Right forelimb (tissue), 1 donor: ENCODE measurements around the gene CUL9.

Source experiments
- DNase-seq: peaks from one replicate; pipeline ENCODE4 v3.0.0-alpha.2; 2018

The CUL9 gene

DNA sequence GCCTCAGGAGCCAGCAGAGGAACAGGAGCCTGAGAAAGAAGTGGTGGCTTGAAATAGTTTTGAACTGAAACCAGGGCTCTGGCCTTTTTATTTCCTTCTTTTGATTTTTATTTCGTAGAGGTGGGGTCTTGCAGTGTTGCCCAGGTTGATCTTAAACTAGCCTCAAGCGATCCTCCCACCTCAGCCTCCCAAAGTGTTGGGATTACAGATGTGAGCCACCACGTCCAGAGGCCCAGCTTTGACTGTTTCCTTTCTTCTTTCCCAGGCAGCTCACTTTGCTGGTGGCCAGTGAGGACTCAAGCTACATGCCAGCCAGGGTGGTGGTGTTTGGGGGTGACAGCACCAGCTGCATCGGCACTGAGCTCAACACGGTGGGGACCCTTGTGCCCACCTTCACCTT is 20.5 kb downstream of the CUL9 start:
- no peak for DNase-seq

GRCh38 chr6:43203029-43203717 is 21.2 kb downstream of the CUL9 start:
- DNase-seq, result no peak

GRCh38 chr6:43203718-43204095 is 21.7 kb downstream of the CUL9 start:
- no peak for DNase-seq

DNA sequence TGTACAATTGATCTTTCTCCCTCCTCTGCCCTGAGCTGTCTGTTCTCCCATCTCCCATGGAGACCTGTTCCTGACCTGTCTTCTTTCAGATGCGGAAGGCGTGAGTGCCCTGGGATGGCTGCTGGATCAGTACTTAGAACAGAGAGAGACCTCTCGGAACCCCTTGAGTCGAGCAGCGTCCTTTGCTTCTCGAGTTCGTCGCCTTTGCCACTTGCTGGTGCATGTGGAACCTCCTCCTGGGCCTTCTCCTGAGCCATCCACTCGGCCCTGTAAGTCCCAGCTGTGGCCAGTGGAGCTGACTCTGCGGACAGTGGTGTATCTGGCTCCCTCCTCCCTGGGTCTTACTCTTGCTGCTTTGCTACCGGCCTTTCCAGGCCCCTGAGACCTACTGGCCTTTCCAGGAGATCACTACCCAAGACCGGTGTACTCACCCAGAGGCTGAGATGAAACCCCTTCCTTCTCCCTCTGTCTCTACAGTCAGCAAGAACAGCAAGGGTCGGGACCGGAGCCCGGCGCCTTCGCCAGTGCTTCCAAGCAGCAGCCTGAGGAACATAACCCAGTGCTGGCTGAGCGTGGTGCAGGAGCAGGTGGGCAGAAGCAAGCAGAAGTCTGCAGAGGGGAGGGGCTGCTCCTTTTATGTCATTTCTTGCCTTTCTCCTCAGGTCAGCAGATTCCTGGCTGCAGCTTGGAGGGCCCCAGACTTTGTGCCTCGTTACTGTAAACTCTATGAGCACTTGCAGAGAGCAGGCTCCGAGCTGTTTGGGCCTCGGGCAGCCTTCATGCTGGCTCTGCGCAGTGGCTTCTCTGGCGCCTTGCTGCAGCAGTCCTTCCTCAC is 22.5 kb downstream of the CUL9 start:
- DNase-seq, result no peak

DNA sequence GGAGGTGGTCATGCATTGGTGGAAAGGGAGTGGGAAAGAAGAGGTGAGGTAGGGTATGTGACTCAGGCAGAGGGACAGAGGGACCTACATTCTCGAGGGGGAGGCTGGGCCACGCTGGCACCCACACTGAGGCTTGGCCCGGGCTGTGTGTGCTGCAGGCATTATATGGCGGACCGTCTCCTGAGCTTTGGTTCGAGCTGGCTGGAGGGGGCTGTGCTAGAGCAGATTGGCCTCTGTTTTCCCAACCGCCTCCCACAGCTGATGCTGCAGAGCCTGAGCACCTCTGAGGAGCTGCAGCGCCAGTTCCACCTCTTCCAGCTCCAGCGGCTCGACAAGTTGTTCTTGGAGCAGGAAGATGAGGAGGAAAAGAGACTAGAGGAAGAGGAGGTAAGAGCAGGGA is 23.9 kb downstream of the CUL9 start:
- no peak for DNase-seq

DNA sequence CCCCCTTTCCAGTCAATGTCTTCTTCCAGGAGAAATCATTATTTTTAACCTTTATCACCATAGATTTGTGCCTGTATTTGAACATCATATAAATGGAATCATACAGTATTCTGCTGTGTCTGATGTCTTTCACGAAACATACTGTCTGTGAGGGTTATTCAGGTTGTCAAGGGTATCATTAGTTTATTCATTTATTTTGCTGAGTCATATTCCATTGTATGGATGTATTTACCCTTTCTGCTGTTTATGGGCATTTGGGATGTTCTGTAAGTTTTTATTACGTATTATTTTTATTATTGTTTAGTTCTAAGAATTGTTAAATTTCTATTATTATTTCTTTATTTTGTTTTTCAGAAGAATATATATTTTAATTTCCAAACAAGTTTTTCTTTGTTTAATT is 25.3 kb downstream of the CUL9 start:
- no peak for DNase-seq

DNA sequence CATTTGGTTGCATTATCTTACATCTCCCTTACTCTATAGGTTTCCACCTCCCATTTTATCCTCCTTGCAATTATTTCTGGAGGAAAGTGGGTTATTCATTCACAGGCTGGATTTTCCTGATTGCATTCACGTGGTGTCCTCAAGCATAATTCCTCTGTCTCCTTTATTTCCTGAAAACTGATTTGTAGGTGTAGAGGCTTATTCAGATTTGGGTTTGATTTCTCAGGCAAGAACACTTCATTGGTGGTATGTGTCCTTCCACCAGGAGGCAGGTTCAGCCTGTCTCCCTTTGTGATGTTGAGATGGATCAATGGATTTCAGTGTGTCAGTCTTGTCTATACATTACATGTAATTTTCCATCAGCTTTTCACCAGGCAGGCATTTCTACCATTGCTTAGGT is 30.0 kb downstream of the CUL9 start:
- no peak for DNase-seq

DNA sequence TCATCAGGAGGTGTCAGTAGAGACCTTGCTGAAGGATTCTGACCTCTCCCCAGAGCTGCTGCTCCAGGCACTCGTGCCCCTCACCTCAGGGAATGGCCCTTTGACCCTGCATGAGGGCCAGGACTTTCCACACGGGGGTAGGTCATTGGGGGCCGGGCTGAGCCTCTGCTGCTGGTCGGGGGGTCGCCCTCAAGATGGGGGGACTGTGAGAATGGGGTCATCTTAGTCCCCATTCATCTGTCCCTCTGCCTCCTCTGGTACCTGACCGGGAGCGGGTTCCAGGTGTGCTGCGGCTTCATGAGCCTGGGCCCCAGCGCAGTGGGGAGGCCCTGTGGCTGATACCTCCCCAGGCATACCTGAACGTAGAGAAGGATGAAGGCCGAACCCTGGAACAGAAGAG is 31.4 kb downstream of the CUL9 start:
- DNase-seq, result no peak

GRCh38 chr6:43215066-43215465 is 33.1 kb downstream of the CUL9 start:
- DNase-seq, result no peak

- no peak for DNase-seq
Measured at GRCh38 chr6:43216200-43216599, 34.2 kb downstream of the CUL9 start.

DNA sequence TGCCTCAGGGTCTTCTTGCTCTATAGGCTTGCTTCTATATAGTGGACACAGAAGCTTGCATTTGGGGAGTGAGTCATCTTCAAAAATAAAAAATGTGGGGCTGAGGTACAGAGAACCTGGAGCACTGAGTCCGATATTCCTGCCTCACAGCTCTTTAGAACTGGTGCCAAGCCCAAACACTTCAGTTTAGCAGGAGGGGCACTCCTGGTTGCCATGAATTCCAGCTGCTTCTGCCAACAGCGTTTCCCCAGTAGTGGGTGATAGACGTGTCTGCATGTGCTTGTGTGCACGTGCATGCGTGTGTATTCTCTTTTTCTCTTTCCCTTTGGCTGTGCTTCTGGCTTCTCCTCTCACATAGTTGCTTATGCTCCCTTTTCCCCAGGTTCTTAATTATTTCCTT is 35.4 kb downstream of the CUL9 start:
- DNase-seq, result no peak

DNA sequence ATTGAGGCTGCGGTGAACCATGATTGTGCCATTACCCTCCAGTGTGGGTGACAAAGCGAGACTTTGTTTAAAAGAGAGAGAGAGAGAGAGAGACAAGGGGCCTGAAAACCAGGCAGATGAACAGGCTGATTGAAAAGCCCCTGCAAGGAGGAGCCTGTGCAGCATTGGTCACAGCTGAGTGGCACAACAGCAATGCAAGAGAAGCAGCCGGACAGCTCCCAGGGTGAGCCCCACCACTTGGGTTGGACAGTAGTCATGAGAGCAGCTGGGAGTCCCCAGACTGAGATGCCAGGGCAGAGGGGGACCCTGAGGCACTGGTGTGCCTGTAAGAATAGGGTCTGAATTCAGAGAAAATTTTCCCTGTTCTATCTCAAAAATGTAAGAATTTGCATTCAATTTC is 37.1 kb downstream of the CUL9 start:
- DNase-seq, result no peak

DNA sequence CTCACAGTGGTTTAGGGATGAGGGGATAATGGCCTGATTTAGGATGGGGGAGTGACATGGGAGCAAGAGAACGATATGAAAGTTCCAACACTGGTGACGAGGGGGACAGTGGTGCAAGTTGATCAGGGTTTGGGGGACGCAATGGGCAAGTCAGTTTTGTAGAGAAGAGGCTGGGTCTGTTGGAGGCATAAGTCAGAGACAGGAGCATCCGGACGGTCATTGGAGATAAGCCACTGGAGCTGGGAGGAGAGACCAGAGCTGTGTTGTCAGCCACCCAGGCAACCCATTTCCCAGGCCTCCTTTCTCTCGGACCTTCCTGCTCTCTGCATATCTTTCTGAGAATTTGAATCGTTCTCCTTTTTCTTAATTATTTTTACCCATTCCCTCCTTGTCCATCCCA is 37.8 kb downstream of the CUL9 start:
- no peak for DNase-seq

- DNase-seq, result no peak
Measured at GRCh38 chr6:43220439-43220951, 38.5 kb downstream of the CUL9 start.

DNA sequence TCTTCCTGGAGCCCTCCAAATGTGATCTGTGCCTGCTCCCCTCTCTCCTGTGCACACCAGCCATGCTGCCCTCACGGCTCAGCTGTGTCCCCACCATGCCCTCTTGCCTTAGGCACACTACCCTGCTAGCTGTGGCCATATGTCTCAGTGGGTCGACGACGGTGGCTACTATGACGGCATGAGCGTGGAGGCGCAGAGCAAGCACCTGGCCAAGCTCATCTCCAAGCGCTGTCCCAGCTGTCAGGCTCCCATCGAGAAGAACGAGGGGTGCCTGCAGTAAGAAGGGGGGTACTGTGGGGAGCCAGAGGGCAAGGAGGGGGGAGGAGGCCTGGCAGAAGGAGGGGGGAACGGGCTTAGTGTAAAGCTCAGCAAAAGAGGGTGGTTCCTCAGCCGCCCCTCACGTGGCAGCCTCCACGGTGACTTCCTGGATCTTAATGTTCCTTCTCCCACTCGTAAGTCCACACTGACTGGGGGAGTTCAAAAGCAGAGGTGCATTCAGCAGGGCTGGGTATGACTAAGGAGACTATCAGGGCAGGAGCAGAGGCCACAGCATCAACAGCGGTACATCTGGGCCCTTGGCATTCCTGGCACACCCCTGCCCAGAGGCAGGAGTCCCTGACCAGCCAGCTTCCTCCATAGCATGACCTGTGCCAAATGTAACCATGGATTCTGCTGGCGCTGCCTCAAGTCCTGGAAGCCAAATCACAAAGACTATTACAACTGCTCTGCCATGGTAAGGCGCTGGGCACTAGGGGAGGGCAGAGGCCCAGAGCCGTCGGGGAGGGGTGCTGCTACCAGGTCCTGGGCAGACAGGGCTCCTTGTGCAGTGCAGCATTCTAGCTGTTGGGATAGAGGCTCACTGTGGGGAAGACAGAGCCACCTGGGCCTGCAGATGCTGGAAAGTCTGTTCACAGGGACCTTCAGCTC is 39.3 kb downstream of the CUL9 start:
- DNase-seq, result no peak

DNA sequence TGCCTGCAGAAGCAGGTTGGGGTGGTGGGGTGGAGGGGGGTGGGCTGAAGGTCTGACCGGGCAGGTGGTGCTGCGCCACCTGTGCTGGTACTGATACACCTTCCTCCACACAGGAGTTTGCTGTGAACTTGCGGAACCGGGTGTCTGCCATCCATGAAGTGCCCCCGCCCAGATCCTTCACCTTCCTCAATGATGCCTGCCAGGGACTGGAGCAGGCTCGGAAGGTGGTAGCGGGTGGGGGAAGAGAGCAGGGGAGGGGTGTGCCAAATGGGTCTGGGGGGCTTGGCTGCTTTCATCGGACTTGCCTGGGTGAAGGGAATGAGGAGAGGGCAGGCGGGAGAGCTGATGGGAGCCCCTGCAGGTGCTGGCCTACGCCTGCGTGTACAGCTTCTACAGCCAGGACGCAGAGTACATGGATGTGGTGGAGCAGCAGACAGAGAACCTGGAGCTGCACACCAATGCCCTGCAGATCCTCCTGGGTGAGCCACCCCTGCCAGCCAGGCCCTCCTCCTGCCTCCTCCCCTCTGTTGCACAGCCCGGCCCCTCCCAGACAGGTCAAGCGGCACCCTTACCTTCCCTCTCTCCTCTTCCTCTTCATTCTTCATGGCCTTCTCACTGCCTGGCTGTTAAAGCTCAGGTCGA is 40.5 kb downstream of the CUL9 start:
- DNase-seq, result no peak

DNA sequence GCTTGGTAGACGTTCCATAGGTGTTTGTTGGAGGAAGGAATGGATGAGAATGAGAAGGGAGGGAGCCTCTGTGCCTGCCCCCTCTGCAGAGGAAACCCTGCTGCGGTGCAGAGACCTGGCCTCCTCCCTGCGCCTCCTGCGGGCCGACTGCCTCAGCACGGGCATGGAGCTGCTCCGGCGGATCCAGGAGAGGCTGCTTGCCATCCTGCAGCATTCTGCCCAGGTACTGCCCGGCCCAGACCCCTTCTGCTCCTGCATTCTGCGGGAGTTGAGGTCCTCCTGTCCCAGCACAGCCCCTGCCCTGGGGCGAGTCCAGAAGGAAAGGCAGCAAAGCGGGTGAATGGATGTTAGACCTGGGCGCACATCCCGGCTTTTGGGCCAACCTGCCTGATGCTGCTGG is 41.2 kb downstream of the CUL9 start:
- no peak for DNase-seq

GRCh38 chr6:43226192-43226851 is 44.3 kb downstream of the CUL9 start:
- DNase-seq, result no peak

DNA sequence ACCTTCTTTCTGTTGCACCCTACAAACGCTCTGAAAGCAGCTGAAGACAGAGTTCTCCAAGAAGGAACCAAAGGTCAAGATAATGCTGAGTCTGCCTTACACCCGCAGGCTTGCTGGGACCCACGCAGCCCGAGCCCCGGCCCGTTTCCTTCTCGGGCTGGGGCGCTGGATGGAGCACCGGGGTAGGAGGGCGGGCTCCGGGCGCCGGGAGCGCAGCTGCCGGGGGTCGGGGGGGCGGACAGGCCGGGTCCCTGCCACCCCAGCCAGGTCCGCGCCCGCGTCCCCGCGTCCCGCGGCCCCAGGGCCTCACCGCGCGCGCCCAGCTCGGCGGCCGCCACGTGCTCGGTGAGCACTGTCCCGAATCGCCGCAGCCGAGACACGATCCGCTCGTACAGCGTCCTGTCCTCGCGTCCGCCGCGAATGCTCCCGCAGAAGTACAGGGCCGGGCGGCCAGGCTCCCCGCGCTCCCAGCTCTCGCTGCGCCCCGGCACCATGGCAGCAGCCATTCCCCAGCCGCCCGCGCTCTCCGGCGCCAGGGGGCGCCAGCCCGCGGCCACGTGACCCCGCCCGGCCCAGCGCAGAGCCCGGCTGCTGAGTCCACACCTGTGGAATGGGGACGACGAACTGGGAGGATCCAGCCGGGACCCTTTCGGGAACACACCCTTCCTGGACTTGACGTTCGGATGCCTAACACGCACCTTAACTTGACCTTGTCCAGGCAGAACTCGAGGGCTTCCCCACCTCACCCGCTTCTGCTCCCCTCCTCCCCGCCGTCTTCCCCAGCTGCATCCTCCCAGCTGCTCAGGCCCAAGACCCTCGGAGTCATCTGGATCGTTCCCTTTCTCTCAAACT is 47.2 kb downstream of the CUL9 start, which contains the start of gene DNPH1:
Gene DNPH1, minus strand, starts transcription at position 531 of the 852 bp plus-strand sequence. Its CDS starts 25 bp downstream, at position 506.
- DNase-seq, result peak; percentile 89

- no peak for DNase-seq
Measured at GRCh38 chr6:43229803-43230620, 48.0 kb downstream of the CUL9 start.
